Thyroid gland (tissue), 4 donors: ENCODE measurements around the gene FNDC7. TPM values are rescaled to one million over a fixed set of nuclear protein-coding genes. Genes with fewer than 3 reads are reported as not detected.

ENCODE experiments used
- DNase-seq, 2 donors: peaks; one replicate each; pipeline ENCODE4 v3.0.0-alpha.2; 2019
- H3K27ac ChIP-seq, 3 donors: fragments of 200-600 bp; sonication (generic); 1 replicate in 2 of 3; 2 replicates in 1 of 3; pipeline ENCODE4 v1.5.1; 2016 to 2019; ENCODE audit warnings: mild to moderate bottlenecking in 1 of 3, moderate library complexity in 1 of 3
- H3K27me3 ChIP-seq: fragments of 200-600 bp; sonication (generic); one replicate; pipeline ENCODE4 v1.5.1; 2019
- H3K36me3 ChIP-seq, 2 donors: fragments of 200-600 bp; sonication (generic); one replicate each; pipeline ENCODE4 v1.5.1; 2016 to 2019
- H3K4me1 ChIP-seq, 2 donors: fragments of 200-600 bp; sonication (generic); one replicate each; pipeline ENCODE4 v1.5.1; 2017 to 2019
- H3K4me3 ChIP-seq, 3 donors: fragments of 200-600 bp; sonication (generic); replicated peaks in 1 of 3; 1 replicate in 2 of 3; 2 replicates in 1 of 3; pipeline ENCODE4 v1.5.1; 2016; ENCODE audit warnings: mild to moderate bottlenecking in 1 of 3
- H3K9me3 ChIP-seq: fragments of 200-600 bp; sonication (generic); one replicate; pipeline ENCODE4 v1.5.1; 2017
- CTCF ChIP-seq, 6 experiments: fragments of 200-600 bp in 3 of 6; fragments of 450-650 bp in 3 of 6; sonication (generic) in 3 of 6; IDR thresholded peaks; one replicate each; pipeline ENCODE4 v1.5.1; 2016 to 2019; ENCODE audit warnings: antibody characterized with exemption in 6 of 6, mild to moderate bottlenecking in 2 of 6, inconsistent platforms in 1 of 6, moderate library complexity in 1 of 6
- POLR2A ChIP-seq, 2 donors: fragments of 450-650 bp; IDR thresholded peaks; one replicate each; pipeline ENCODE4 v1.6.1; 2017; ENCODE audit warnings: antibody characterized with exemption in 2 of 2, mild to moderate bottlenecking in 2 of 2, moderate library complexity in 1 of 2
- WGBS, 2 donors: methylation state at CpG; one replicate each; pipeline ENCODE4 v1.1.5; 2017; 5-methylcytosine and 5-hydroxymethylcytosine counted together
- intact Hi-C: fragments of 100-400 bp; cut with DNase I; formaldehyde crosslinking; loops from one replicate; pipeline ENCODE4 v1.15.1; 2023
- total RNA-seq, 4 donors: library from RNA; depleted of rRNA; stranded (reverse); fragments of >200 nt; gene quantifications; one replicate each; pipeline ENCODE4 v1.2.3, GENCODE V29; 2016

Gene FNDC7
- total RNA-seq, 4 donors from 2014 or later: not detected

GRCh38 chr1:108708691-108709660 lies 3.7 kb upstream of the FNDC7 start:
- H3K4me3 ChIP-seq: no peak overlapping the region
- peak in 1 of 2 donors; percentile 13 for DNase-seq
- H3K27me3 ChIP-seq: no peaks in the 10 kb centered on the region
- H3K9me3 ChIP-seq: no peaks in the 10 kb centered on the region
- intact Hi-C loops: no loop called here
- no peaks in the 10 kb centered on the region for H3K36me3 ChIP-seq
- H3K4me1 ChIP-seq: no peaks in the 10 kb centered on the region
- 63 to 66% methylated on average over 7 of the region's 7 CpGs for WGBS, 2 donors
- no peak for TF ChIP-seq POLR2A (IDR thresholded peaks at IDR 0.05)
- no peak overlapping the region for H3K27ac ChIP-seq

- Histone ChIP-seq H3K4me3 (no peak overlapping the region), H3K4me1 (no peaks in the 10 kb centered on the region), H3K27me3 (no peaks in the 10 kb centered on the region), H3K27ac (no peak overlapping the region), H3K9me3 (no peaks in the 10 kb centered on the region), H3K36me3 (no peaks in the 10 kb centered on the region)
- DNase-seq: no peak
- 82 to 84% methylated on average over 5 of the region's 5 CpGs for WGBS, 2 donors
- TF ChIP-seq CTCF (IDR thresholded peaks at IDR 0.05): no peak
- TF ChIP-seq POLR2A (IDR thresholded peaks at IDR 0.05): no peak
- intact Hi-C loops: no loop called here
These were observed 3.2 kb downstream of the FNDC7 start for GRCh38 chr1:108715932-108716331.

GRCh38 chr1:108716437-108717230 lies 3.9 kb downstream of the FNDC7 start:
- Histone ChIP-seq H3K4me1 (no peaks in the 10 kb centered on the region), H3K9me3 (no peaks in the 10 kb centered on the region), H3K27me3 (no peaks in the 10 kb centered on the region), H3K4me3 (no peak overlapping the region), H3K27ac (no peak overlapping the region), H3K36me3 (no peaks in the 10 kb centered on the region)
- WGBS, 2 donors: 83 to 87% methylated on average over 2 of the region's 2 CpGs
- TF ChIP-seq CTCF (IDR thresholded peaks at IDR 0.05): no peak
- TF ChIP-seq POLR2A (IDR thresholded peaks at IDR 0.05): no peak
- intact Hi-C loops: no loop called here
- no peak for DNase-seq

- TF ChIP-seq POLR2A (IDR thresholded peaks at IDR 0.05) (no peak), CTCF (IDR thresholded peaks at IDR 0.05) (no peak)
These were observed 5.1 kb downstream of the FNDC7 start for GRCh38 chr1:108717774-108718316.

GRCh38 chr1:108718927-108719655 lies 6.4 kb downstream of the FNDC7 start:
- DNase-seq: no peak
- H3K27ac ChIP-seq: no peak overlapping the region
- intact Hi-C loops: no loop called here
- H3K4me1 ChIP-seq: no peaks in the 10 kb centered on the region
- H3K27me3 ChIP-seq: no peaks in the 10 kb centered on the region
- 69 to 79% methylated on average over 6 of the region's 6 CpGs for WGBS, 2 donors
- H3K36me3 ChIP-seq: no peaks in the 10 kb centered on the region
- TF ChIP-seq CTCF (IDR thresholded peaks at IDR 0.05) (no peak), POLR2A (IDR thresholded peaks at IDR 0.05) (no peak)
- no peak overlapping the region for H3K4me3 ChIP-seq
- H3K9me3 ChIP-seq: no peaks in the 10 kb centered on the region

More at GRCh38 chr1:108717774-108718316, 5.1 kb downstream of the FNDC7 start:
- no peaks in the 10 kb centered on the region for H3K36me3 ChIP-seq
- H3K27ac ChIP-seq: no peak overlapping the region
- WGBS, 2 donors: 81 to 85% methylated on average over 9 of the region's 9 CpGs
- H3K27me3 ChIP-seq: no peaks in the 10 kb centered on the region
- intact Hi-C loops: no loop called here
- H3K9me3 ChIP-seq: no peaks in the 10 kb centered on the region
- H3K4me3 ChIP-seq: no peak overlapping the region
- DNase-seq: no peak
- H3K4me1 ChIP-seq: no peaks in the 10 kb centered on the region
